Measurements from ENCODE around the gene SPPL3.

GRCh38 chr12:120843472-120843871 is 60.7 kb downstream of the SPPL3 start:
- no peak for TF ChIP-seq YY1 (IDR thresholded peaks at IDR 0.05; ENCODE audit: low read depth)
- no peak for TF ChIP-seq TAF1 (IDR thresholded peaks at IDR 0.05; ENCODE audit: low read depth)
- TF ChIP-seq CEBPB (IDR thresholded peaks at IDR 0.05): no peak
- TF ChIP-seq EP300 (IDR thresholded peaks at IDR 0.05; ENCODE audit: borderline replicate concordance): no peak
